ENCODE results near the gene EGF.

The EGF gene

GRCh38 chr4:109870061-109870460, 42.6 kb upstream of the EGF start:
- Histone ChIP-seq H3K36me3 (ENCODE audit: control insufficient read depth in 2 of 2, insufficient read depth in 1 of 2, low read length in 2 of 2) (no peaks in the 10 kb centered on the region), H3K4me1 (ENCODE audit: control insufficient read depth, insufficient read depth, low read length) (no peaks in the 10 kb centered on the region; the same call in 1 of the 2 replicates), H3K27ac (ENCODE audit: extremely low read depth, low read depth, low read length) (no peak overlapping the region), H3K9me3 (ENCODE audit: control insufficient read depth, insufficient read depth, low read depth, low read length) (no peaks in the 10 kb centered on the region), H3K4me3 (ENCODE audit: low read depth, low read length) (no peak overlapping the region)
- CTCF ChIA-PET: interaction anchor here (0.7 kb wide), 1 partner anchor 109 kb away, joined by 3 read pairs; no protein-coding TSS in a partner anchor
- TF ChIP-seq ZNF571 (tag by site-specific recombination; IDR thresholded peaks at IDR 0.05) (no peak), ZNF18 (tag by site-specific recombination; IDR thresholded peaks at IDR 0.05) (no peak), ZNF423 (tag by site-specific recombination; IDR thresholded peaks at IDR 0.05) (no peak)
- TF ChIP-seq, protein P1, sequence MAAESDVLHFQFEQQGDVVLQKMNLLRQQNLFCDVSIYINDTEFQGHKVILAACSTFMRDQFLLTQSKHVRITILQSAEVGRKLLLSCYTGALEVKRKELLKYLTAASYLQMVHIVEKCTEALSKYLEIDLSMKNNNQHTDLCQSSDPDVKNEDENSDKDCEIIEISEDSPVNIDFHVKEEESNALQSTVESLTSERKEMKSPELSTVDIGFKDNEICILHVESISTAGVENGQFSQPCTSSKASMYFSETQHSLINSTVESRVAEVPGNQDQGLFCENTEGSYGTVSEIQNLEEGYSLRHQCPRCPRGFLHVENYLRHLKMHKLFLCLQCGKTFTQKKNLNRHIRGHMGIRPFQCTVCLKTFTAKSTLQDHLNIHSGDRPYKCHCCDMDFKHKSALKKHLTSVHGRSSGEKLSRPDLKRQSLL (tag by site-specific recombination; IDR thresholded peaks at IDR 0.05): no peak
- POLR2A ChIA-PET: no interaction called here

GRCh38 chr4:109872065-109872464, 40.6 kb upstream of the EGF start:
- ChIA-PET CTCF (no interaction called here), POLR2A (no interaction called here)
- no peaks in the 10 kb centered on the region for H3K36me3 ChIP-seq (ENCODE audit: control insufficient read depth in 2 of 2, insufficient read depth in 1 of 2, low read length in 2 of 2)
- H3K9me3 ChIP-seq (ENCODE audit: control insufficient read depth, insufficient read depth, low read depth, low read length): no peaks in the 10 kb centered on the region
- TF ChIP-seq ZNF292 (tag by site-specific recombination; IDR thresholded peaks at IDR 0.05; ENCODE audit: borderline replicate concordance, low read depth) (no peak), ZNF10 (tag by site-specific recombination; IDR thresholded peaks at IDR 0.05) (no peak), ZNF571 (tag by site-specific recombination; IDR thresholded peaks at IDR 0.05) (no peak), ZNF140 (tag by site-specific recombination; IDR thresholded peaks at IDR 0.05) (no peak), SETDB1 (IDR thresholded peaks at IDR 0.05; ENCODE audit: insufficient read length, low read length) (no peak), ZNF114 (tag by site-specific recombination; IDR thresholded peaks at IDR 0.05) (no peak)
- TF ChIP-seq, protein P2, sequence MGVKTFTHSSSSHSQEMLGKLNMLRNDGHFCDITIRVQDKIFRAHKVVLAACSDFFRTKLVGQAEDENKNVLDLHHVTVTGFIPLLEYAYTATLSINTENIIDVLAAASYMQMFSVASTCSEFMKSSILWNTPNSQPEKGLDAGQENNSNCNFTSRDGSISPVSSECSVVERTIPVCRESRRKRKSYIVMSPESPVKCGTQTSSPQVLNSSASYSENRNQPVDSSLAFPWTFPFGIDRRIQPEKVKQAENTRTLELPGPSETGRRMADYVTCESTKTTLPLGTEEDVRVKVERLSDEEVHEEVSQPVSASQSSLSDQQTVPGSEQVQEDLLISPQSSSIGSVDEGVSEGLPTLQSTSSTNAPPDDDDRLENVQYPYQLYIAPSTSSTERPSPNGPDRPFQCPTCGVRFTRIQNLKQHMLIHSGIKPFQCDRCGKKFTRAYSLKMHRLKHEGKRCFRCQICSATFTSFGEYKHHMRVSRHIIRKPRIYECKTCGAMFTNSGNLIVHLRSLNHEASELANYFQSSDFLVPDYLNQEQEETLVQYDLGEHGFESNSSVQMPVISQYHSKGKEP (tag by site-specific recombination; IDR thresholded peaks at IDR 0.05): no peak
- H3K4me3 ChIP-seq (ENCODE audit: low read depth, low read length): no peak overlapping the region
- no peaks in the 10 kb centered on the region; the same call in 1 of the 2 replicates for H3K4me1 ChIP-seq (ENCODE audit: control insufficient read depth, insufficient read depth, low read length)
- no peak overlapping the region for H3K27ac ChIP-seq (ENCODE audit: extremely low read depth, low read depth, low read length)

DNA sequence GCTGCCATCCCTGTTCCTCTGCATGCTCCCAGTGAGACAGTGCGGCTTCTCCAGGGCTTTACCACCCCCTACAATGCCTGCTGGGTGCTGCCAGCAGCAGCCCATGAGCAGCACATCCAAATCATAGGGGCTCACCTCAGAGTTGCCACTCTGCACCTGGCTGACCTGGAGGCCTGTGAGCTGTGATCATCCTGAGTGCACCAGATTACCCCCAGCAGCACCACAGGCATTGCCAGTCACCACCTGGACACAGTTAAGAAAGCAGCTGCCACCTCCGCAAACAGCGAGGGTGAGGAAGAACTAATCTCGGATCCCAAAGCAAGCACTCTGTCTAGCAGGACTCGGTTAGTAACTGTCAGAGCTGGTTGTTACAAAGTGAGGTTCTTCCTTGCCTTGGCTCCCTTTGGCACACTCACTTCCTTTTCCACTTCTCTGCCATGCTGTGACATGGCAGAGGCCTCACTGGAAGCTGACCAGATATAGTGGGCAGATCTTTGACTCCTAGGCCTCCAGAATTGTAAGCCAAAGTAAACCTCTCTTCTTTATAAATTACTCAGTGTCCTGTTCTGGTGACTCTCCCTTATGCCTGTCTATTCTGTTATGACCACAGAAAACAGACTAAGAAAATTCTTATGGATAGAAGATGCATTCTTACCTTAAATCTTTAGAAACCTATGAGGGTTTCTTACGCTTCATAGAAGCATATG, 39.6 kb upstream of the EGF start:
- POLR2A ChIA-PET: no interaction called here
- H3K36me3 ChIP-seq (ENCODE audit: control insufficient read depth in 2 of 2, insufficient read depth in 1 of 2, low read length in 2 of 2): no peaks in the 10 kb centered on the region
- H3K4me1 ChIP-seq (ENCODE audit: control insufficient read depth, insufficient read depth, low read length): no peaks in the 10 kb centered on the region; the same call in 1 of the 2 replicates
- H3K27ac ChIP-seq (ENCODE audit: extremely low read depth, low read depth, low read length): no peak overlapping the region
- no peak overlapping the region for H3K4me3 ChIP-seq (ENCODE audit: low read depth, low read length)
- no peak for TF ChIP-seq ZNF792 (tag by site-specific recombination; IDR thresholded peaks at IDR 0.05)
- TF ChIP-seq KLF17 (tag by site-specific recombination; IDR thresholded peaks at IDR 0.05): no peak
- TF ChIP-seq ZNF555 (tag by site-specific recombination; conservative IDR thresholded peaks at IDR 0.05): no peak
- TF ChIP-seq ZNF18 (tag by site-specific recombination; IDR thresholded peaks at IDR 0.05): no peak
- TF ChIP-seq, protein P3, sequence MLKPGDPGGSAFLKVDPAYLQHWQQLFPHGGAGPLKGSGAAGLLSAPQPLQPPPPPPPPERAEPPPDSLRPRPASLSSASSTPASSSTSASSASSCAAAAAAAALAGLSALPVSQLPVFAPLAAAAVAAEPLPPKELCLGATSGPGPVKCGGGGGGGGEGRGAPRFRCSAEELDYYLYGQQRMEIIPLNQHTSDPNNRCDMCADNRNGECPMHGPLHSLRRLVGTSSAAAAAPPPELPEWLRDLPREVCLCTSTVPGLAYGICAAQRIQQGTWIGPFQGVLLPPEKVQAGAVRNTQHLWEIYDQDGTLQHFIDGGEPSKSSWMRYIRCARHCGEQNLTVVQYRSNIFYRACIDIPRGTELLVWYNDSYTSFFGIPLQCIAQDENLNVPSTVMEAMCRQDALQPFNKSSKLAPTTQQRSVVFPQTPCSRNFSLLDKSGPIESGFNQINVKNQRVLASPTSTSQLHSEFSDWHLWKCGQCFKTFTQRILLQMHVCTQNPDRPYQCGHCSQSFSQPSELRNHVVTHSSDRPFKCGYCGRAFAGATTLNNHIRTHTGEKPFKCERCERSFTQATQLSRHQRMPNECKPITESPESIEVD (tag by site-specific recombination; IDR thresholded peaks at IDR 0.05): no peak
- no peak for TF ChIP-seq ZNF48 (tag by site-specific recombination; IDR thresholded peaks at IDR 0.05)
- TF ChIP-seq ZNF169 (tag by site-specific recombination; IDR thresholded peaks at IDR 0.05): no peak
- no peak for TF ChIP-seq ZNF214 (tag by site-specific recombination; IDR thresholded peaks at IDR 0.05; ENCODE audit: borderline replicate concordance)
- no peak for TF ChIP-seq ZBTB7A (tag by site-specific recombination; IDR thresholded peaks at IDR 0.05; ENCODE audit: low read depth)
- CTCF ChIA-PET: no interaction called here
- no peaks in the 10 kb centered on the region for H3K9me3 ChIP-seq (ENCODE audit: control insufficient read depth, insufficient read depth, low read depth, low read length)
